Right ventricle myocardium superior (tissue), 1 donor: ENCODE measurements around the gene DSCAML1. TPM values are rescaled to one million over a fixed set of nuclear protein-coding genes. Genes with fewer than 3 reads are reported as not detected.
A peak's percentile ranks its signal among the peaks of the same experiment; 100 is the strongest.

Source experiments
- ATAC-seq: fragments of 200-7000 bp; cut with Tn5 transposase; one replicate; pipeline ENCODE4 v1.9.1; 2020; ENCODE audit warnings: mild to moderate bottlenecking; ENCODE audit not compliant: poor library complexity
- DNase-seq: peaks from one replicate; pipeline ENCODE4 v3.0.0-alpha.2; 2020
- intact Hi-C: fragments of 100-400 bp; cut with DNase I; formaldehyde crosslinking; loops from one replicate; pipeline ENCODE4 v1.11.2; 2022
- total RNA-seq: library from RNA; stranded (reverse); fragmentation: NEBNext Ultra II Directional; extraction: Animal tissue kit (Norgen Biotek cat#: 25700); gene quantifications from one replicate; pipeline ENCODE4 v1.2.1, GENCODE V29; 2021
- donor health status: DM: no; HTN: yes; CAD: no; lungs with severe emphysema.

The DSCAML1 gene
- total RNA-seq, 1 donor from 2014 or later, result 0.83 TPM

DNA sequence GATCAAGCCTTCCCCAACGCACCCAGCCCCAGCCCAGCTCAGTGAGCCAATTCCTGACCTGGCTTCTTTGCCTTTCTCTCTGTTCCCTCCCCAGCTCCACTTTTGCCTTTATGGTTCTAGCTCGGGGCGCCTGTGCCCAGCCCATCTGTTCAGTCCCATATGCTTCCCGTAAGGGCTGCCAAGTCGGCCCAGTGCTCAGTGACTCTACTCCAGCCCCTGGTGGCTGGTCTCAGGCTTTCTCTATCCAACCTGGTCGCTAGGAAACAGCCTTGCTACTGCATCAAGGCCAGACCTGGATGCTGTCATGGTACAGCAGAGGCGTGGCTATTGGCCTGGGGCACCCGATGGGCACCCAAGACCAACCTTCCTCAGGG, 178.0 kb downstream of the DSCAML1 start:
- no peak for DNase-seq
- ATAC-seq, result peak; percentile 19
- intact Hi-C loops, result no loop called here

DNA sequence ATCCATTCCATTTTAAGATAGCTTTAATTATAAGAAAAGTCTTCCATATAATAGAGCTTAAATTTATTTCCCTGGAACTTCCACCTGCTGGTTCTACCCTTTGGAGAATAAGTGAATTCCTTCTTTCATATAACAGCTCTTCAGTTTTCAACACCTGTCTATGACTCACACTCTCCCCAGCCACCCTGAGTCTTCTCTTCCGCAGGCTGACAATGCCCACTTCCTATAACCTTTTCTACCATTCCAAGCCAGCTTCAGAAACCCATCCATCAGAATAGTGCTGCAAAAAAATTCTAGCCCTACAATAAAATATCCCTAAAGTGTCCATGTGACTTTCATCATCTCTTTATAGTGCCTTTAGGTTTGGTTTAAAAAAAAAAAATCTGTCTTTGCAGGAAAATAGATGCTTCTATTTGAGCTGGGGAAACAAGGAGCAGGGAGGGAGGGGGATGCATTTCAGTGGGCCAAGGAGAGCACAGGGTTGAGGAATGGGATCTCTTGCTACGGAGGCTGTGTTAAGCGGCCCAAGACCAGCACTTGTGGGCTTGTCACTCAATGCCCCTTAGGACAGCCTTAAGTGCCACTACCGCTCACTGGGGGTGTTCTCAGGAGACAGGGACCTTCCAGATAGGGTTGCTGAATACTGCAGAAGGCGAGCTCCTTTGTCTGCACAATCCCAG, 178.6 kb downstream of the DSCAML1 start:
- DNase-seq, result no peak
- no peak for ATAC-seq
- intact Hi-C loops, result no loop called here

DNA sequence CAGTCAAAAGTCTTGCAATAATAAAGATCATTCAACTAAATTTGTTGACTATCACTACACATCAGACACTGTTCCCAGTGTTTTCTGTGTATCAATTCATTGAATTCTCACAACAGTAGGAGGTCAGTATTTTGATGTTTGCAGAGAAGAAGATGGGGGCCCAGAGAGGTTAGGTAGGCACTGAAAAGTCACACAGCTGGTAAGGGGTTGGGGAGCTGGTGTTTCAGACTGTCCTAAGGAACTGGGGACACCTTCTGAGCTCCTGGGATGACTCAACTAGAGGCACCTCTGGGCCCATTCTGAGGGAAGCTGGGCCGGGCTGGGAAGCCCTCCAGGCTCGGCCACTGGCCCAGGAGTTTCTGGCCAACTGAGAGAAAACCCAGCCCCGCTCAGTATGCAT, 180.0 kb downstream of the DSCAML1 start:
- ATAC-seq, result no peak
- DNase-seq, result no peak
- intact Hi-C loops, result no loop called here

DNA sequence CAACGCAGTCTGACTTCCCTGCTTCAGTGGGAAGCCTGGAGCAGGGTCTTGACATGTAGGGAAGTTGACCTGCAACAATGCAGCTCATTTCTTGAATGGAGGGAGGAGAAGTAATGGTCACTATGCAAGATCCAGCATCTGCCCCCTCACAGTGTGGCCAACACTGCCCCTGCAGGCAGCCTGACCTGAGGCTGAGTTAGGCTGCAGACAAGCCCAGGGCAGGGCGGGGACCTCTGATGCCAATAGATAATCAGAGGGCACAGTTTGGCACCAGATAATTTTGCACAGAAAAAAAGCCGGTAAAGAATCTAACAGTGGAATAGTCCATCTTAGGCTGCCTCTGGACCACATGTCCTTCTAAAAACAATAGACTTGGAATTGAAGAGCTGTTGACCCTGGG, 182.3 kb downstream of the DSCAML1 start:
- no peak for DNase-seq
- intact Hi-C loops, result no loop called here
- no peak for ATAC-seq

DNA sequence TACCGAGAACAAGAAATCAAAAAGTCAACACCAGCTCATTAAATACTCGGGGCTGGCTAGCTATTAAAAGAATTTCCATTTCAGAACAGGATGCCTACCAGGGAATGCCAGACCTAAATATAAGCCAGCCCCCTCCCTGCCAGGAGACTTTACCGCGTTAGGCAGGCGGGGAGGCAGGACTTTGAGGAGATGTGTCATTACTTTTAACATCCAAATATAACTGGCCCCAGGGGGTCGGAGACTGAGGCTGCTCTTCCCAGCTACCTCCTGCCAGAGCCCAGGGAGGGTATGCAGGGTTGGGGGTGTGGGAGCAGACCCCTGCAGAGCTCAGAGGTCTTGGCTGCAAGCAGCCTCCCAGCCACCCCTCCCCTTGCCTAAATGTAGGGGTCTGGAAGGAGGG, 183.5 kb downstream of the DSCAML1 start:
- ATAC-seq (peak; percentile 82), DNase-seq (no peak)
- intact Hi-C loops, result no loop called here

DNA sequence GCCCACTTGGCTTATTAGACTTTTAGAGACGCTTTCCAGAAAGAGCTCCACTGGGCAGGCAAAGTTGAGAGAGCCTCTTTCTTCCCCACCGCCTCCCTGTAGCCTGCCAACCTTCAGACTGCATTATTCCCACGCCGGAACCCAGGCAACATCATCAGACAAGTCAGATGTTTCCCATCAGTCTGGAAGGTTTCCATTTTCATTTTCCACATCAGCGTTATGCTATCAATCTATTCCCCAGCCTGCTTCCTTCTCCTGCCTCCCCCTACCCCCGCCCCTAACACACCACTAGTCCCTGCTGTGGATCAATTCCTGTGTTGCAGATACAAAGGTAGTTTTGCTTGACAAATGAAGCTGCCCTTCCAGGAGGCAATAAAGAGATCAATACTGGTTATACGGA, 184.8 kb downstream of the DSCAML1 start:
- no peak for DNase-seq
- ATAC-seq, result no peak
- intact Hi-C loops, result no loop called here

DNA sequence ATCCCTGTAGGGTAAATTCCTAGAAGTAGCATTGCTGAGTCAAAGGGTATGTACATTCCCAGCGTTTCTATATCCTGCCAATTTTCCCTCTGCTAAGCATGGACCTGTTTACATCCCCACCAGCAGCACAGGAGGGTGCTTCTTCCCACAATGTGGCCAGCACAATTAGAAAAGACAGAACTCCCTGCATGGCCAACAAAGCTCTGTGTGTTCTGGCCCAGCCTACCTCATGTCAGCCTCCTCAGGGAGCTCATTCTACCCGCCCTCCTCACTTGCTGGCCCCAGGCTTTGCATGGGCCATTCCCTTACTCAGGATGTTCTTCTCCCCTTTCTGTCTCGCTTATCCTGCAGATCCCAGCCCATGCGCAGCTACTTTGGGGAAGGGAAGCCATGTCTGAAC, 186.1 kb downstream of the DSCAML1 start:
- DNase-seq, result no peak
- intact Hi-C loops, result no loop called here
- no peak for ATAC-seq

DNA sequence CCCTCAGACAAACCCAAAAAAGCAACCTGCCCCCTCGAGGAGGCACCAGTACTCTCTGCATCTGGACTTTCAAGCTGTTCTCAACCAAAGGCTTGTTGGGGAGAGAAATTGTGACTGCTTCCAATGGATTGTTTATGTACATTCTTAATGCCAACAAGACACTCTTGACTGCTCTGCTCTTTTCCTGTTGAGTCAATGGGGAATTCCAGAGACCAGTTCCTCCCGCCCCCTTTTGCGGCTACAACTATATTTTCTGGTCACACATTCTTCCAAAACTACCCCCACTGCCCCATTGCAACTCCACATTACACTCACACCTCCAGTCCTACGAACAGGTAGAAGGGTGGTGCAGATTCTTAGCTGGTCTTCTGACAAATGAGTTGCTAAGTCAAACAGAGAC, 187.0 kb downstream of the DSCAML1 start:
- no peak for DNase-seq
- no peak for ATAC-seq
- intact Hi-C loops, result no loop called here

DNA sequence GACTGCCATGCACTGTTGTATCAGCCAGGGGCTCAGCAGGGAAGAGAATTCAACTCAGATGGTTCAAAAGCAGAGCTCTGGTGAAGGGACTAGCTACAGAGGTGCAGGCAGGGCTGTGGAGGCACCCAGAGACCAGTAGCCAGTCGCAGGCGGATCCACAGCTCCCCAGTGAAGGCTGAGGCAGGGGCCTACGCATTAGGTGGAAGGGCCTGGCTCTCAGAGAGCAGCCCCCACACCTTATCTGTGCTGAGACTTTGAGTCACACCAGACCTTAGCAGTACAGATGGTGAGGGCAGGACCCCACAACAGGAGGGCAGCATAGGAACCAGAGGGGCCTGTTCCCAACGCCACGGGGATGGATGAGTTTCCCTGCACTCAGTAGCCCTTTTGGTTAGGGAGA, 189.6 kb downstream of the DSCAML1 start:
- ATAC-seq (no peak), DNase-seq (no peak)
- intact Hi-C loops, result no loop called here

DNA sequence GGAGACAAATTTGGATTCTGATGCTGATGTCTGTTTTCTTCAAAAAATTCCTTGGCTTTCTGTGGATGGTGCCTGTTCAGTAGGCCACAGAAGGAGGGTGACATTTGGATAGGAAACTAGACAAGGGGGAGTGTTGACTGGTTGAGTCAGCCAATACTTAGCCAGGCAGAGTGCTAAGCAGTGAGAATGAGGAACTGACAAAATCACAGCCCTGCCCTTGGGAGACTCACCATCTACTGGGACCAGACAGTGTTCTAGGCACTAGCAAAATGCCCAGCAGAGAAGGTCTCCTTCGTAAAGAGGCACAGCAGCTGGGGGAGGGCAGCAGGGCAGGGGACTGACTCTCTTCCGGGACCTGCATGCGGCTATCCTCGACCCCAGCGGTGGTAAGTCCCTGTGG, 190.2 kb downstream of the DSCAML1 start:
- intact Hi-C loops, result no loop called here
- ATAC-seq (no peak), DNase-seq (no peak)

DNA sequence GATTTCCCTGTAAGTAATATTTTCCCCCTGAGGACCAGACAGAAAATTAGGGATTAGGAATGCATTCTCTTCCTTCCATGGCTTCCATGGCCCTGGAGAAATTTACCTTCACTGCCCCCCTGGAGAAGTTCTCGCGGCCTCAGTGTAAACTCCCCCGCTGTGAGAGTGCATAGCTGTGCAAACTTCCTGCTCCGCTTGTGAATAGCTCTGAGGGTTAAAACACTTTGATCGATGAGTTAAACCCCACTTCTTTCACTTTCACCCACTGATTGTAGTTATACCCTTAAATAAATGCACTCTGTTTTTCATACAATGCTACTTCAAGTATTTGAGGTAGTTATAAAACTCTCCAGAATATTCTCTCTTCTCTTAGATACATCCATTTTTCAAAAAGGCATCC, 190.8 kb downstream of the DSCAML1 start:
- DNase-seq (no peak), ATAC-seq (no peak)
- intact Hi-C loops, result no loop called here

DNA sequence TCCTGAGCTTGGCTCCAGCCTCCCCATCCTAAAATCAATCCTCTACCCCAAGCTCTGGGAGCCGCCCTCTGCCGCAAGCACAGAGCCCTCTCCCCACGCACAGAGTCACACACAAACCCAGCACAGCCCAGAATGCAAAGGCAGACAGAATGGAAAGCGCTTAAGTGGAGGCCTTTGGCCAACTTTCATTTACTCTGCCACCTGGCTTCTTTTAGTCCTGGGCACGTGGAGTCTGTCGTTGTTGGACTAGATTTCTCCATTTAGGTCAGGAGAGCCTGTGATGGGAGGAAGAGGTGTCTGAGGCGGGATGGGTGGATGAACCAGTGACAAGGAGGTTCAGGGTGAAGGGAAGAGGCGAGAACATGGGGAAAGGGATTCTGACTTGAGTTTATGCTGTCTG, 191.7 kb downstream of the DSCAML1 start:
- intact Hi-C loops, result no loop called here
- ATAC-seq (no peak), DNase-seq (no peak)

DNA sequence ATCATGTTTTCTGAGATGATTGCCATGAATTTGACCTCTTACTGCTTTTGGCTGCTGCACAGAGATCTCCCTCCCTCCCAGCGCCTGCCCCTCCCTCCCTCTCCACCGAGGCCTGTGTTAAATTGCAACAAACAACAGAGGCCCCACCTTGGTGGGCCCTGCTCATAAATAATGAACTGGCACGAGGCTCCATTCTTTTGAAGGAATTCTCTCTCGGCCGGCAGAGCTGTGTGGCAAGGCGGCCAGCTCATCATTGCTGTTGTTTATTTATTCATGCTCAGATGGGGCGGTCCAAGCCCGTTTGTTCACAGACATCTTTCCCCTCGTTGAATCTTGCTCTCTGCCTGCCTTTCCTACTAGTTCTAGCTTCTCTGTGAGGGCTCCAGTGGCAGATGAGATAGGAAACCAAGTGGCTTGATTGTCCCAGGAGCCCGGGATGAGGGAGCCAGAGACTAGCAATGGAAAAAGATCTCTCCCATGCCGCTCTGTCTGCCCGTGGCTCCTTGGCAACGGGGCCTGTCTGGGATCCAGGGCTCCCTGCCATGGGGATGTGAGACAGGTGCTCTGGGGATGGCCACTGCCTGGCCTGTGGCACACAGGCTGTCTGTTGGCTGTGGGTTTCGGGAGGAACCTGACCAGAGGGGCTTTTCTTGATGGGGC, 192.6 kb downstream of the DSCAML1 start:
- ATAC-seq, result no peak
- intact Hi-C loops, result no loop called here
- DNase-seq, result no peak

DNA sequence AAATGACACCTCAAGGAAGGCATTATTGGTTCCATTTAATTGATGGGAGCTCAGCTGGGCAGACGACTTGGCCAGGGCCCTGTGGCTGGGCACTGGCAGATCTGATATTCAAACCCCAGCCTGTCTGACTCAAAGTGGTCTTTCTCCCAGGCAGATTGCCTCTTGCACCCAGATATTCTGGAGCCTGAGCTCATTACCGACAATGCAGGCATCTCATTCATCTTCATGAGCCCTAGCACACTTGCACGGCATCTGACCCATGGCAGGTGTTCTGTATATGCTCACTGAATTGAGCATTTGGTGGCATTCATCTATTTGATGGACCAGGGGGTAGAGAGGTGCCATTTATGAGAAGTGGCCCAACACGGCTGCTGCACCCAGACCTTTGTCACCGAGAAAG, 193.1 kb downstream of the DSCAML1 start:
- intact Hi-C loops, result no loop called here
- ATAC-seq (no peak), DNase-seq (no peak)

DNA sequence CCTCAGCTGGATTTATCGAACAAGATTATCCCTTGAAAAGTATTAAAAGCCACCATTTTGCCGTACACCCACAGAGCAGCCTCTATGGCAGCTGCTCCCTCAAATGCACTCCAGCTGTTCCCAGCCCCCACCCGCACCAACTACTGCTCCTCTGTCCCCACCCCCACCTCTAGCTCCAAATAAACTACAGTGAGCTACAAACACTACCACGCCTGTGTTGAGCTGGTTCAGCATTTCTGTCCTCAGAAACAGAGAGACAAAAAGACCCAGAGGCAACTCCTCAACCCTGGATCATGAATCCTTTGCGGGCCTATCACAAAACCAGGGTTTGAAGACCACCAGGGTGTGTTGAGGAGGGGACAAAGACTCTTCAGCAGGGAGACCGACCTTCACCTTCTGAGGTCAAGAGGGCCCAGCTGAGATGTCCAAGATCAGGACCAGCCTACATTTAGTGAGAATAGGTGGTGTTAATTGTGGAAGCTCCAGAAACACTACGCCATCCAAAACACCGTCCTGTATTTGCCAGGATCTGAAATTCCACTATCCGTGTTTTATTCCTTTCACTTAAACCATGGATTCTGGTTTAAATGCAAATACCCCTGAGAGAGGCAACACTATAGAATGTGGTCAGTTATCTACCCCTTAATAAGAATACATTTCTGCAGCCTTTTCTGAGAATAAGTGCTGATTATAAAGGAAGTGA, 195.9 kb downstream of the DSCAML1 start:
- ATAC-seq (no peak), DNase-seq (no peak)
- intact Hi-C loops, result no loop called here

DNA sequence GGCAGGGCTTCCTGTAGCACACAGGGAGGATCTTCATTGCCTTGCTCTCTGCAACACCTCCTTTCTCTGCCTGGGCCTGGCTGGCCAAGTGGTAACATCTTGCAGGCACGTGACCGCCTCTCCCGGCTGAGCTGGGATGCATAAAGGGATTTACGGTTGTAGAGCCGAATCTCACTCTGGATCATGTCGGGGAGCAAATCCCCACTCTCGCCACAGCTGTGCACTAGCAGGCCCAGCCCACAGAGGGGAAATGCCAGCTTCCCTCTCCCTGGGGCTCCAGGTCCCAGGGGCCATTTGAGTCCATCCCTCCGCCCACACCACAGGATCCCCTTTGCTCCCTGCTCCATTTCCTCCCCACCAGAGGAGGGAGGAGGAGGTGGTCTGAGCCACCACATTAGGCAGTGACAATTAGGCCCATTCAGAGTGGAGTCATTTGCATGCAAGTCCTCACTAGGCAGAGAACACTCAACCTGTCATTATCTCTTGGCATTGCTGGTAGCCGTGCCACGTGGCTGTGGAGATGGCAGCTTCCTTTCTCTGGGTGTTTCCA, 196.7 kb downstream of the DSCAML1 start:
- no peak for ATAC-seq
- intact Hi-C loops, result no loop called here
- no peak for DNase-seq

DNA sequence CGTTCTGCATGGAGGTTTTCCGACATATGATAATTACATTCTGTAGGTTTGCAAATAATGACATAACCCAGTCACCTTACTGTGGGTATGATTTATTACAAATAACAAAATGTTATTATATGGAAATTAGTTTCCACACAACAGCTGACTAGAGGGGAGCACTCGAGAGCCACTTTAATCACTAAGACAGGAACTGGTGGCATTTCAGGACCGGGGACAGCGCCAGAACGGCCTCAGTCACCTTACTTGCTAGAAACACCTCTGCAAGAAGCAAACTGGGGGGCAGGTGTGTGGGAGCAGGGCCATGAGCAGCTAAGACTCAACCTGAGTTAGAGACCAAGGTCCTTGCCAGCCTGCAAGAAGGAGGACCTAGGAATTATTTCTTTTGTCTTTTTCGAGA, 199.9 kb downstream of the DSCAML1 start:
- no peak for ATAC-seq
- DNase-seq, result no peak
- intact Hi-C loops, result no loop called here

DNA sequence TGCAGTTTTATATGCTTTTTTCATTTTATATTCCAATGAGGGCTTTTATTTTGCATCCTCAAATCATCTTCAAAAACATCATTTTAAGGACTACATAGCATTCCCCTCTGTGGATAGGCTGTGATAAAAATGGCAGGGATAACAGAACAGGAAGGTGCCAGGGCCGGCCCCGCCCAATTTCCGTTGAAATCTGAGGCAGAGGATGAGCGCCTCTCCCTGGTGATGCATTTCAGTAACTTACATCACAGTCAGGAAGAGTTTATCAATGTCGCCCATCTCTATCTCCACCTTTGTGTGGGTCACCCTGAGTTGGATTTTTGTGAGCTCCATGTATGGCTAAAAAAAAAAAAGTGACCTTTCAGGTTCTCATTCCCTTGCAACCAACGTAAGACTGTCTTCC, 201.6 kb downstream of the DSCAML1 start:
- intact Hi-C loops, result no loop called here
- DNase-seq (no peak), ATAC-seq (no peak)

DNA sequence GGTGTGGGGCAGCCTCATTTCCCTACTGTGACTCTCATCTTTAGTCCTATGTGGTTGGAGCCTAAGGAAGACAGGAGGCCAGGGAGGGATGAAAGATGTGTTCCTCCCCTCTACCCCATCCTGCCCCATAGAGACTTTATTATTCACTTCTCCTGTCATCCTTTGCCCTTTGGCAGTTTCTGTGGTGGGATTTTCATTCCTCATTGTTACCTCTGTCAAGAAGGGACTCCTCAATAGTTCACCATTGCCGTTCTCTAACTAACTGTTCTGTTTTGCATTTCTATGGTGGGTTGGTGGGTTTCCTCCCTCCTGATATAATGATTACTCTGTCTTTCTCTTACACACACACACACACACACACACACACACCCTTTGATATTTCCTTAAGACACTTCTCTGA, 202.3 kb downstream of the DSCAML1 start:
- ATAC-seq (no peak), DNase-seq (no peak)
- intact Hi-C loops, result no loop called here

DNA sequence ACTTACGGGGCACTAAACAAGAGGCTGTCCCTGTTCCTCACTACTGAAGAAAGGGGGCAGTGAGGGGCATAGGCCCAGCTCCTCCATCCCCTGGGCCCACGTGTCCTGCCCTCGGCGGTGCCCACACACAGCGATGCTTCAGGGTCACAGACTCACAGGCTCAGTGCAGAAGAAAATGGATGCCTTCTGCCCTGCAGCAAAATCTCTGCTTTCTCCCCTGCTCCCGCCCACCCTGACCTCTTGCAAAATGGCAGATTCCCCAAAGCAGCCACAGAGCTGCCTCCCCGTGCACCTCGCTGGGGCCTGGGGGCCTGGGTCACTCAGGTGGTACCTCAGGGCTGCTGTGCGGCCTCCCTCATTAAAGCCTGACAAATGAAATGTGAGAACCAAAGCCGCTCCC, 204.0 kb downstream of the DSCAML1 start:
- no peak for ATAC-seq
- intact Hi-C loops, result no loop called here
- no peak for DNase-seq
